Peyer's patch (tissue), 4 donors: Measurements from ENCODE around the gene THAP3. TPM values are rescaled to one million over a fixed set of nuclear protein-coding genes. Genes with fewer than 3 reads are reported as not detected.
A peak's percentile ranks its signal among the peaks of the same experiment; 100 is the strongest.

Experiments used
- DNase-seq, 3 donors: peaks; one replicate each; pipeline ENCODE4 v3.0.0-alpha.2; 2017 to 2019
- H3K27ac ChIP-seq, 4 donors: fragments of 200-600 bp; sonication (generic); one replicate each; pipeline ENCODE4 v1.5.1; 2016 to 2019
- H3K27me3 ChIP-seq, 2 donors: fragments of 200-600 bp; sonication (generic); one replicate each; pipeline ENCODE4 v1.5.1; 2019
- H3K36me3 ChIP-seq, 3 donors: fragments of 200-600 bp; sonication (generic); one replicate each; pipeline ENCODE4 v1.5.1; 2016 to 2019
- H3K4me1 ChIP-seq, 4 donors: fragments of 200-600 bp; sonication (generic); one replicate each; pipeline ENCODE4 v1.5.1; 2016 to 2019
- H3K4me3 ChIP-seq, 4 donors: fragments of 200-600 bp; sonication (generic); 1 replicate in 3 of 4; 2 replicates in 1 of 4; pipeline ENCODE4 v1.5.1; 2016 to 2019; ENCODE audit warnings: mild to moderate bottlenecking in 1 of 4
- H3K9me3 ChIP-seq, 4 donors: fragments of 200-600 bp; sonication (generic); one replicate each; pipeline ENCODE4 v1.5.1; 2016 to 2019; ENCODE audit warnings: mild to moderate bottlenecking in 1 of 4
- POLR2A ChIP-seq, 2 donors: fragments of 450-650 bp; IDR thresholded peaks; one replicate each; pipeline ENCODE4 v1.5.1; 2017; ENCODE audit warnings: antibody characterized with exemption in 2 of 2, mild to moderate bottlenecking in 2 of 2, moderate library complexity in 2 of 2
- total RNA-seq, 4 donors: library from RNA; depleted of rRNA; stranded (reverse); fragments of >200 nt; gene quantifications; one replicate each; pipeline ENCODE4 v1.1.0, GENCODE V29; 2016
- TF ChIP-seq, protein P1 (sequence below), 6 experiments: fragments of 450-650 bp in 4 of 6; fragments of 200-600 bp in 2 of 6; sonication (generic) in 1 of 6; IDR thresholded peaks; one replicate each; pipeline ENCODE4 v1.5.1; 2017 to 2019; ENCODE audit warnings: antibody characterized with exemption in 6 of 6, mild to moderate bottlenecking in 3 of 6, moderate library complexity in 1 of 6

The THAP3 gene
- total RNA-seq, 4 donors from 2014 or later: 9.9 to 22.8 (median 18.8) TPM

GRCh38 chr1:6646499-6647148 lies 22.0 kb downstream of the THAP3 start:
- H3K36me3 ChIP-seq: peaks cover 0 to 42% (median 0%) of the 10 kb centered on the region in 3 donors
- H3K27ac ChIP-seq: no peak overlapping the region
- no peak for DNase-seq
- no peak overlapping the region for H3K4me3 ChIP-seq
- H3K9me3 ChIP-seq: no peaks in the 10 kb centered on the region
- H3K4me1 ChIP-seq: no peaks in the 10 kb centered on the region
- TF ChIP-seq POLR2A (IDR thresholded peaks at IDR 0.05): no peak
- TF ChIP-seq, protein P1, sequence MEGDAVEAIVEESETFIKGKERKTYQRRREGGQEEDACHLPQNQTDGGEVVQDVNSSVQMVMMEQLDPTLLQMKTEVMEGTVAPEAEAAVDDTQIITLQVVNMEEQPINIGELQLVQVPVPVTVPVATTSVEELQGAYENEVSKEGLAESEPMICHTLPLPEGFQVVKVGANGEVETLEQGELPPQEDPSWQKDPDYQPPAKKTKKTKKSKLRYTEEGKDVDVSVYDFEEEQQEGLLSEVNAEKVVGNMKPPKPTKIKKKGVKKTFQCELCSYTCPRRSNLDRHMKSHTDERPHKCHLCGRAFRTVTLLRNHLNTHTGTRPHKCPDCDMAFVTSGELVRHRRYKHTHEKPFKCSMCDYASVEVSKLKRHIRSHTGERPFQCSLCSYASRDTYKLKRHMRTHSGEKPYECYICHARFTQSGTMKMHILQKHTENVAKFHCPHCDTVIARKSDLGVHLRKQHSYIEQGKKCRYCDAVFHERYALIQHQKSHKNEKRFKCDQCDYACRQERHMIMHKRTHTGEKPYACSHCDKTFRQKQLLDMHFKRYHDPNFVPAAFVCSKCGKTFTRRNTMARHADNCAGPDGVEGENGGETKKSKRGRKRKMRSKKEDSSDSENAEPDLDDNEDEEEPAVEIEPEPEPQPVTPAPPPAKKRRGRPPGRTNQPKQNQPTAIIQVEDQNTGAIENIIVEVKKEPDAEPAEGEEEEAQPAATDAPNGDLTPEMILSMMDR (IDR thresholded peaks at IDR 0.05): peak; percentile 28 to 71 (median 61)
- no peaks in the 10 kb centered on the region for H3K27me3 ChIP-seq

- no peaks in the 10 kb centered on the region for H3K4me1 ChIP-seq
- TF ChIP-seq, protein P1 (IDR thresholded peaks at IDR 0.05): no peak
- no peak for TF ChIP-seq POLR2A (IDR thresholded peaks at IDR 0.05)
- peak in 1 of 3 donors; percentile 15 for DNase-seq
- no peaks in the 10 kb centered on the region for H3K9me3 ChIP-seq
- H3K4me3 ChIP-seq: no peak overlapping the region
- H3K36me3 ChIP-seq: peaks cover 0 to 52% (median 0%) of the 10 kb centered on the region in 3 donors
- H3K27me3 ChIP-seq: no peaks in the 10 kb centered on the region
- H3K27ac ChIP-seq: no peak overlapping the region
Observed at GRCh38 chr1:6648556-6648955, 23.9 kb downstream of the THAP3 start.

DNA sequence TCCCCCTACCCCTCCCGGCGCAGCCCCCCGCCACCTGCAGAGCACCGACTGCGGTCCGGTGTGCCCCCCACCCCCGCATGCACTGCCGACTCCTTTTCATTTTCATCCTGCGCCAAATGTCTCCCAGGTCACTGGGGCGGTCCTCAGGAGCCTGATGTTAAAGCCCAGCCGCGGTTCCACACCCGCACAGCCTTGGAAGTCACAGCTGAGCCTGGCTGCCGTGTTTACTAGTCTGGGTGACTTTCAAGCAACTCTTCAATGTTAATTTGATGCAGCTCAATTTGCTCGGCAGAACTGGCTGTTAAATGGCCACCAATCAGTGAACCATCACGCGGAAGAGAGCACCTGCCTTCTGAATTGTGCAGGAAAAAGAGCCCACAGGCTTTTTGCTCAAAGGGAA lies 27.2 kb downstream of the THAP3 start:
- Histone ChIP-seq H3K27ac (no peak overlapping the region), H3K9me3 (no peaks in the 10 kb centered on the region), H3K36me3 (peaks cover 0 to 43% (median 0%) of the 10 kb centered on the region in 3 donors), H3K4me3 (no peak overlapping the region), H3K4me1 (no peaks in the 10 kb centered on the region), H3K27me3 (no peaks in the 10 kb centered on the region)
- no peak for TF ChIP-seq POLR2A (IDR thresholded peaks at IDR 0.05)
- TF ChIP-seq, protein P1 (IDR thresholded peaks at IDR 0.05): no peak
- DNase-seq: no peak

GRCh38 chr1:6652986-6653385 lies 28.3 kb downstream of the THAP3 start:
- no peak for DNase-seq
- Histone ChIP-seq H3K4me3 (no peak overlapping the region), H3K27me3 (no peaks in the 10 kb centered on the region), H3K27ac (no peak overlapping the region), H3K9me3 (no peaks in the 10 kb centered on the region), H3K4me1 (no peaks in the 10 kb centered on the region), H3K36me3 (peaks cover 0 to 43% (median 0%) of the 10 kb centered on the region in 3 donors)
- TF ChIP-seq, protein P1 (IDR thresholded peaks at IDR 0.05): no peak
- no peak for TF ChIP-seq POLR2A (IDR thresholded peaks at IDR 0.05)

GRCh38 chr1:6653436-6654290 lies 29.0 kb downstream of the THAP3 start:
- no peak overlapping the region for H3K4me3 ChIP-seq
- peaks cover 0 to 43% (median 0%) of the 10 kb centered on the region in 3 donors for H3K36me3 ChIP-seq
- no peak overlapping the region for H3K27ac ChIP-seq
- H3K27me3 ChIP-seq: no peaks in the 10 kb centered on the region
- DNase-seq: no peak
- peaks cover 0 to 5% (median 0%) of the 10 kb centered on the region in 4 donors for H3K4me1 ChIP-seq
- H3K9me3 ChIP-seq: no peaks in the 10 kb centered on the region
- TF ChIP-seq, protein P1 (IDR thresholded peaks at IDR 0.05): no peak
- no peak for TF ChIP-seq POLR2A (IDR thresholded peaks at IDR 0.05)
